ENCODE data around the gene STARD3.

The STARD3 gene

DNA sequence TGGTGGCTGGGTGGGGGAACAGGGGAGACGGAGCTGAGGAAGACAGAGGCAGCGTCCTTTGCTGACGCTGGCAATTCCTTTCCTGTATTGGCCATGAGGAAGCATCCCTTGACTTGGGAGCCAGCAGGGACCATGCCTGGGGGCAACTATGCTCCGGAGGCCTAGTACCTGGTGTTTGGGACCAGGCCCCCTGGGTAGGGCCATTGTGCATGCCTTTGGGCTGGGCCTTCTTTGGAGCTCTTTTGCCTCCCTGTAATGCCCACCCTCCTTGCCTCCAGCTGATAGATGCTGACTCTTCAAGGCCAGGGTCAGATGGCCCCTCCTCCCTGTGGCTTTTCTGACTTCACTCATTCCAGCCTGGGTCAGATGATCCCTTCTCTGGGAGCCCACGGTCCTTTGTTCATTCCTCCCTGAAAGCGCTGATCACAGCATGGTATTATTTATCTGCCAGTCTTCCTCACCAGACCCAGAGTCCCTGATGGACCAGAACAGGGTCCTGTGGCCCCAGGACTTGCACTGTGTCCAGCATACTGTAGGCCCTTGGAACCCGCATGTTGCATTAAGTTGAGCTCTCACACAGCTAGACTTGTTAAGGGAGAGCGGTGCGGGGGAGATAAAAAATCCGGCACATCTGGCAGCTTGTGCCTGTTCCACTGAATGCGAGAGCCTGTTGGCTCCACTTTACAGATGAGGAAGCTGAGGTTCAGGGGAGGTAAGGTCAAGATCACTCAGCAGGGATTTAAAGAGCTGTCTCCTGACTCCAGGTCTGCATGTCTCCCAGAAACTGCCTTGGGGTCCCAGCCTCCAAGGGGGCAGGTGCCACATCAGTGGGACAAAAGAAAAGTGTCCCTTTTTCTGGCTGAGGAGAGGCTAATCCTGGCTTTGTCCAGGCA is 2.9 kb downstream of the STARD3 start:
- no peaks in the 10 kb centered on the region for H3K9me3 ChIP-seq (ENCODE audit: control extremely low read depth in 1 of 5, control insufficient read depth in 4 of 5, insufficient read depth in 2 of 5, low read depth in 1 of 5, low read length in 4 of 5)
- H3K4me1 ChIP-seq (ENCODE audit: control extremely low read depth in 1 of 4, control insufficient read depth in 4 of 4, insufficient read depth in 4 of 4, low read length in 3 of 4), result peaks cover 14 to 82% (median 71%) of the 10 kb centered on the region in 4 experiments
- POLR2A ChIA-PET, result no interaction called here
- no peaks in the 10 kb centered on the region for H3K36me3 ChIP-seq (ENCODE audit: control insufficient read depth in 4 of 4, insufficient read depth in 4 of 4, low read length in 3 of 4)
- DNase-seq, result no peak
- CTCF ChIA-PET, result interaction anchor here (1.2 to 14.6 kb wide), 4 partner anchors 11 to 33 kb away, joined by 3 to 198 read pairs (median 40); no protein-coding TSS in a partner anchor
- no peak overlapping the region for H3K27ac ChIP-seq (ENCODE audit: insufficient read depth in 1 of 2, low read depth in 1 of 2, low read length in 2 of 2, poor library complexity in 1 of 2, severe bottlenecking in 2 of 2)
- H3K4me3 ChIP-seq (ENCODE audit: control insufficient read depth in 1 of 7, extremely low read depth in 1 of 7, insufficient read depth in 4 of 7, low read depth in 2 of 7, low read length in 6 of 7), result peak overlapping the region in 1 of 7 experiments; percentile 11
- H3K27me3 ChIP-seq (replicated peaks in 2 of 5; ENCODE audit: control insufficient read depth in 4 of 5, insufficient read depth in 5 of 5, low read length in 4 of 5), result no peaks in the 10 kb centered on the region
- WGBS (ENCODE audit: insufficient coverage), result 96% methylated on average over 11 of the region's 11 CpGs

DNA sequence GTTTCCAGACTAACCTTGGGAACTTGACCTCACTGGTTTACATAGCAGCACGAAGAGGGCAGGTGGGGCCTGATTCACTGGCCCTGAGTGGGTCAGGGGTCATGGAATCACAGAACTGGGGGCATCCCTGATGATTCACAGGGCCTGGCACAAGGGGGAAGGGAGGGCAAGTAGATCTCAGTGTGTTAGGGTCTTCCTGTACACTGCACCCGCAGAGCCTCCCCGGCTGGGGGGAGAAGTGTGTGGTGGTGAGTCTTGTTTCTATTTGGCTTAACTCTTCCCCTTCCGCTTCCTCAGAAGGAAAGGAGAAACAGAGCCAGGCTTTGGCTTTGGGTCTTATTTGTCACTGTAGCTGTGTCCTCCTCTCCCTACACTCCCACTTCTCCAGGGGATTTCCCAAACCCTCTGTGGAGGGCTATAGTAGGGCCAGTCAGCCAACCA is 3.7 kb downstream of the STARD3 start:
- Histone ChIP-seq H3K4me3 (ENCODE audit: control insufficient read depth in 1 of 7, extremely low read depth in 1 of 7, insufficient read depth in 4 of 7, low read depth in 2 of 7, low read length in 6 of 7) (peak overlapping the region in 1 of 7 experiments; percentile 29), H3K4me1 (ENCODE audit: control extremely low read depth in 1 of 4, control insufficient read depth in 4 of 4, insufficient read depth in 4 of 4, low read length in 3 of 4) (peaks cover 14 to 77% (median 69%) of the 10 kb centered on the region in 4 experiments), H3K9me3 (ENCODE audit: control extremely low read depth in 1 of 5, control insufficient read depth in 4 of 5, insufficient read depth in 2 of 5, low read depth in 1 of 5, low read length in 4 of 5) (no peaks in the 10 kb centered on the region), H3K27me3 (replicated peaks in 2 of 5; ENCODE audit: control insufficient read depth in 4 of 5, insufficient read depth in 5 of 5, low read length in 4 of 5) (no peaks in the 10 kb centered on the region), H3K27ac (ENCODE audit: insufficient read depth in 1 of 2, low read depth in 1 of 2, low read length in 2 of 2, poor library complexity in 1 of 2, severe bottlenecking in 2 of 2) (no peak overlapping the region), H3K36me3 (ENCODE audit: control insufficient read depth in 4 of 4, insufficient read depth in 4 of 4, low read length in 3 of 4) (no peaks in the 10 kb centered on the region)
- DNase-seq, result peak in 2 of 3 donors; percentile 64 to 65
- ChIA-PET POLR2A (no interaction called here), CTCF (interaction anchor here (1.1 to 14.6 kb wide), 7 partner anchors 8 to 31 kb away, joined by 3 to 198 read pairs (median 5); partner anchors contain the start of genes PNMT and PPP1R1B)
- WGBS (ENCODE audit: insufficient coverage), result 39% methylated on average over 2 of the region's 4 CpGs

DNA sequence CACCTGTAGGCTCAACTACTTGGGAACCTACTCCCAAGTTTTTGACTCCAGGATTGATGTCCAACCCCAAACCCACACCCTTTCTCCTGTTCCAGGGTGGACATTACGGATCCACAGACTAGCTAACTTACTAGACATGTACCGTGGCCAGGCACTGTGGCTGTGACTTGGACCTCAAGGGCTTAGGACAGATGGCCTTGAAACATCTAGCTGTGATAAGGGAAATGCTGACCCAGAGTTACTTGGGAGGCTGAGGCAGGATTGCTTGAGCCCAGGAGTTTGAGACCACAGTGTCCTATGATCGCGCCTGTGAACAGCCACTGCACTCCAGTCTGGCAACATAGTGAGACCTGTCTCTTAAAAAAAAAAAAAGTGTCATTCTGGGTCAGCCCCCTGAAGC is 4.2 kb downstream of the STARD3 start:
- no peaks in the 10 kb centered on the region for H3K9me3 ChIP-seq (ENCODE audit: control extremely low read depth in 1 of 5, control insufficient read depth in 4 of 5, insufficient read depth in 2 of 5, low read depth in 1 of 5, low read length in 4 of 5)
- H3K27ac ChIP-seq (ENCODE audit: insufficient read depth in 1 of 2, low read depth in 1 of 2, low read length in 2 of 2, poor library complexity in 1 of 2, severe bottlenecking in 2 of 2), result no peak overlapping the region
- 100% methylated on average over 4 of the region's 4 CpGs for WGBS (ENCODE audit: insufficient coverage)
- H3K36me3 ChIP-seq (ENCODE audit: control insufficient read depth in 4 of 4, insufficient read depth in 4 of 4, low read length in 3 of 4), result no peaks in the 10 kb centered on the region
- no peaks in the 10 kb centered on the region for H3K27me3 ChIP-seq (replicated peaks in 2 of 5; ENCODE audit: control insufficient read depth in 4 of 5, insufficient read depth in 5 of 5, low read length in 4 of 5)
- CTCF ChIA-PET, result interaction anchor here (0.6 to 14.6 kb wide), 7 partner anchors 9 to 32 kb away, joined by 3 to 198 read pairs (median 5); partner anchors contain the start of genes PNMT and PPP1R1B
- peaks cover 14 to 72% (median 65%) of the 10 kb centered on the region in 4 experiments for H3K4me1 ChIP-seq (ENCODE audit: control extremely low read depth in 1 of 4, control insufficient read depth in 4 of 4, insufficient read depth in 4 of 4, low read length in 3 of 4)
- POLR2A ChIA-PET, result interaction anchor here (0.6 to 0.7 kb wide), 2 partner anchors 8 to 178 kb away, joined by 5 to 6 read pairs; no protein-coding TSS in a partner anchor
- peak overlapping the region in 1 of 7 experiments; percentile 29 for H3K4me3 ChIP-seq (ENCODE audit: control insufficient read depth in 1 of 7, extremely low read depth in 1 of 7, insufficient read depth in 4 of 7, low read depth in 2 of 7, low read length in 6 of 7)
- DNase-seq, result no peak

DNA sequence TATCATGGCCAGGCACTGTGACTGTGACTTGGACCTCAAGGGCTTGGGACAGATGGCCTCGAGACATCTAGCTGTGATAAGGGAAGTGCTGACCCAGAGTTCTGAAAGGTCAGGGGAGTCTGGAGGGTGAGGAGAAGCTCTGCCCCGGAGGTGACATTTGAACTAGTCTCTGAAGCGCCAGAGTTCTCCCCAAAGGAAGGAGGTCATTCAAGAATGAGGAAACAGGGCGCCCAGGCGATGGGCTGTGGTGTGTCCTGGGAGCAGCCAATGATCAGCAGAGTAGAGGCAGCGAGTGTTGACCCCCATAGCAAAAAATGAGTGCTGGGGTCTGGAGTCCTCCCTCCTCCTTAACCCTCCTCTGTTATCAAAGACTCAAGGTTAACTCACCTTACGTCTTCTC is 4.9 kb downstream of the STARD3 start:
- ChIA-PET CTCF (interaction anchor here (1.3 to 14.6 kb wide), 5 partner anchors 9 to 30 kb away, joined by 3 to 198 read pairs (median 9); partner anchors contain the start of gene PPP1R1B), POLR2A (interaction anchor here (0.6 to 0.7 kb wide), 2 partner anchors 8 to 179 kb away, joined by 5 to 6 read pairs; no protein-coding TSS in a partner anchor)
- DNase-seq, result no peak
- WGBS (ENCODE audit: insufficient coverage), result 53% methylated on average over 7 of the region's 7 CpGs
- no peak overlapping the region for H3K27ac ChIP-seq (ENCODE audit: insufficient read depth in 1 of 2, low read depth in 1 of 2, low read length in 2 of 2, poor library complexity in 1 of 2, severe bottlenecking in 2 of 2)
- H3K4me3 ChIP-seq (ENCODE audit: control insufficient read depth in 1 of 7, extremely low read depth in 1 of 7, insufficient read depth in 4 of 7, low read depth in 2 of 7, low read length in 6 of 7), result no peak overlapping the region
- no peaks in the 10 kb centered on the region for H3K9me3 ChIP-seq (ENCODE audit: control extremely low read depth in 1 of 5, control insufficient read depth in 4 of 5, insufficient read depth in 2 of 5, low read depth in 1 of 5, low read length in 4 of 5)
- no peaks in the 10 kb centered on the region for H3K27me3 ChIP-seq (replicated peaks in 2 of 5; ENCODE audit: control insufficient read depth in 4 of 5, insufficient read depth in 5 of 5, low read length in 4 of 5)
- peaks cover 0 to 4% (median 0%) of the 10 kb centered on the region in 4 experiments for H3K36me3 ChIP-seq (ENCODE audit: control insufficient read depth in 4 of 4, insufficient read depth in 4 of 4, low read length in 3 of 4)
- peaks cover 12 to 65% (median 59%) of the 10 kb centered on the region in 4 experiments for H3K4me1 ChIP-seq (ENCODE audit: control extremely low read depth in 1 of 4, control insufficient read depth in 4 of 4, insufficient read depth in 4 of 4, low read length in 3 of 4)

- Histone ChIP-seq H3K4me1 (ENCODE audit: control extremely low read depth in 1 of 4, control insufficient read depth in 4 of 4, insufficient read depth in 4 of 4, low read length in 3 of 4) (peaks cover 12 to 61% (median 58%) of the 10 kb centered on the region in 4 experiments), H3K9me3 (ENCODE audit: control extremely low read depth in 1 of 5, control insufficient read depth in 4 of 5, insufficient read depth in 2 of 5, low read depth in 1 of 5, low read length in 4 of 5) (no peaks in the 10 kb centered on the region), H3K27me3 (replicated peaks in 2 of 5; ENCODE audit: control insufficient read depth in 4 of 5, insufficient read depth in 5 of 5, low read length in 4 of 5) (no peaks in the 10 kb centered on the region), H3K36me3 (ENCODE audit: control insufficient read depth in 4 of 4, insufficient read depth in 4 of 4, low read length in 3 of 4) (peaks cover 0 to 4% (median 0%) of the 10 kb centered on the region in 4 experiments), H3K4me3 (ENCODE audit: control insufficient read depth in 1 of 7, extremely low read depth in 1 of 7, insufficient read depth in 4 of 7, low read depth in 2 of 7, low read length in 6 of 7) (no peak overlapping the region), H3K27ac (ENCODE audit: insufficient read depth in 1 of 2, low read depth in 1 of 2, low read length in 2 of 2, poor library complexity in 1 of 2, severe bottlenecking in 2 of 2) (no peak overlapping the region)
- ChIA-PET POLR2A (no interaction called here), CTCF (interaction anchor here (1.0 to 16.4 kb wide), 5 partner anchors 3 to 21 kb away, joined by 4 to 198 read pairs (median 76); partner anchors contain the start of gene STARD3)
- DNase-seq, result no peak
- 90% methylated on average over 9 of the region's 9 CpGs for WGBS (ENCODE audit: insufficient coverage)
Measured at GRCh38 chr17:39642291-39643074, 5.5 kb downstream of the STARD3 start.

GRCh38 chr17:39643271-39643670 is 6.3 kb downstream of the STARD3 start:
- POLR2A ChIA-PET, result interaction anchor here (0.5 kb wide), 1 partner anchor 445 kb away, joined by 4 read pairs; no protein-coding TSS in a partner anchor
- 86% methylated on average over 1 of the region's 4 CpGs for WGBS (ENCODE audit: insufficient coverage)

More at GRCh38 chr17:39643271-39643670, 6.3 kb downstream of the STARD3 start:
- H3K36me3 ChIP-seq (ENCODE audit: control insufficient read depth in 4 of 4, insufficient read depth in 4 of 4, low read length in 3 of 4), result peaks cover 0 to 4% (median 0%) of the 10 kb centered on the region in 4 experiments
- peak in 2 of 3 donors; percentile 49 to 56 for DNase-seq
- H3K27ac ChIP-seq (ENCODE audit: insufficient read depth in 1 of 2, low read depth in 1 of 2, low read length in 2 of 2, poor library complexity in 1 of 2, severe bottlenecking in 2 of 2), result peak overlapping the region in 1 of 2 experiments; percentile 18
- CTCF ChIA-PET, result interaction anchor here (0.8 to 16.4 kb wide), 7 partner anchors 4 to 27 kb away, joined by 3 to 198 read pairs (median 4); partner anchors contain the start of gene STARD3
- H3K4me1 ChIP-seq (ENCODE audit: control extremely low read depth in 1 of 4, control insufficient read depth in 4 of 4, insufficient read depth in 4 of 4, low read length in 3 of 4), result peaks cover 6 to 53% (median 50%) of the 10 kb centered on the region in 4 experiments
- no peaks in the 10 kb centered on the region for H3K9me3 ChIP-seq (ENCODE audit: control extremely low read depth in 1 of 5, control insufficient read depth in 4 of 5, insufficient read depth in 2 of 5, low read depth in 1 of 5, low read length in 4 of 5)
- no peaks in the 10 kb centered on the region for H3K27me3 ChIP-seq (replicated peaks in 2 of 5; ENCODE audit: control insufficient read depth in 4 of 5, insufficient read depth in 5 of 5, low read length in 4 of 5)
- no peak overlapping the region for H3K4me3 ChIP-seq (ENCODE audit: control insufficient read depth in 1 of 7, extremely low read depth in 1 of 7, insufficient read depth in 4 of 7, low read depth in 2 of 7, low read length in 6 of 7)
